HG03064 (cell line): ENCODE results near the gene CEP170.
A peak's percentile ranks its signal among the peaks of the same experiment; 100 is the strongest.
"Not testable (repeated sequence)": the region's sequence is repeated elsewhere in the genome, so short reads cannot be mapped to it uniquely, and the experiment has no call there.

Experiments used
- ATAC-seq: cut with Tn5 transposase; IDR thresholded peaks from one replicate; pipeline ENCODE4 v1.9.1; 2021; ENCODE audit warnings: low read depth; ENCODE audit not compliant: unreplicated experiment

CEP170 gene

DNA sequence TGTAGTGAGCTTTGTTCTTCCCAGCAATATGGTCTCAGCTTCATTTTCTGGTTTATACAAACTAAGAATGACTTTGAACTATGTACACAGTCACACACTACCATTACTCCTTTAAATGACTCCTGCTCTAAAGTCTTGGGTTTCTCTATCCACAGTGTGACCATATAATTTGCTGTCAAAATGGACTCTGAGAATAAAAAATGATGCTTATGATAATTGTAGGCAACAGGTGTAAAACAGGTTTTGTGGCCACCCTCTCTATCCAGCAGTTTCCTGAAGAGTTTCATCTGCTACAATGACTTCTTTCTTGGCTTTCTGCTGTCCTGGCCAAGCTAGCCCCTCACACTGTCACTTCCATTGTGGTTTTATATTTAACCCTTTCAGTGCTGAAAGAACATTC is 71.4 kb downstream of the CEP170 start:
- ATAC-seq = not testable (repeated sequence)

DNA sequence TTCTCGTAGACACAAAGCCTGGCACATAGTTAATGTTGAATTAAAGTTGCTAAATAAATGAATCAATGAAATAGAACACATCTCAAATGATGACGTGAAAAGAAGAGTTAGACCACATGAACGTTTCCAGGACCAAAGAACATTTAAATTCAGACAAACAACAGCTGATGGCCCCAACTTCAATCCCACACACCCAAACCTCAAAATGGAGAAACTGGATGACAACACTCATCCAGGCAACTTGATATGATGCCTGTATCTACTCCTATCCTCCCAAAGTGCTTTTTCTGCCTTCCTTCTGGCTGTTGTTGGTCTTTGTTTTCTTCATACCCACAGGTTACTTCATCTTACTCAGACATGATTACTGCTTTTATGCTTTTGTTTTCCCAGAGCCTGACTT is 71.9 kb downstream of the CEP170 start:
- not testable (repeated sequence) for ATAC-seq

DNA sequence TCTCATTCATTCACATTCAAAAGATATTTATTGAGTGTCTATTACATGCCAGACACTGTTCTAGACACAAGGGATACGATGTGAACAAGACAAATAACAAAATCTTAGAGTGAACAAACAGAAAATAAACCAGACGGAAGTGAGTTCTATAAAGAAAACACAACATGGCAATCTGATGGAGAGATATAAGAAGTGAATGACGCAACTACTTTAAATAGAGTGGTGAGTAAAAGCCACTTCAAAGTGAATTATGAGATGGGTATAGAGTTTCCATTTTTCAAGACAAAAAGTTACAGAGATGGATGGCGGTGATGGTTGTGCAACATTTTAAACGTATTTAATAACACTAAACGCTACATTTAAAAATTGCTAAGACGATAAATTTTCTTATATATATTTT is 75.4 kb downstream of the CEP170 start:
- ATAC-seq = no peak

- ATAC-seq = not testable (repeated sequence)
Observed at GRCh38 chr1:243177792-243178191, 77.3 kb downstream of the CEP170 start.

- ATAC-seq = not testable (repeated sequence)
Observed at GRCh38 chr1:243173758-243174369, 81.2 kb downstream of the CEP170 start.

DNA sequence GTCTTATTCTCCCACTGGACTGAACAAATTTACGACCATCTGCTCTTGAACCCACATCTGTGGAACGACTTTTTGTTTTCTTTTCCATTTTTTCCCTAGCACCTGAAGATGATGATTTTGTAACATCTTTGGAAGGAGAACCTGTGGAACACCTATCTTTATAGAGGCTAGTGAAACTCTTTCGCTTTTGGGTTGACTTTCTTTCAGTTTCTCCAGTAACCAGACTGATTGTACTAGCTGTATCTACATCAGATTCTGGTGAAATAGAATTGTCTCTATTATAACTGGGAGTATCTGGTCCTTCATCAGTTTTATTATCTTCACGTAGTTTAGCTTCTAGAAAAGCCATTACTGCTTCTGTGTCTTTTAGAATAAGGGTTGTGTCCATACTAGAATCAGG is 90.2 kb downstream of the CEP170 start:
- not testable (repeated sequence) for ATAC-seq

DNA sequence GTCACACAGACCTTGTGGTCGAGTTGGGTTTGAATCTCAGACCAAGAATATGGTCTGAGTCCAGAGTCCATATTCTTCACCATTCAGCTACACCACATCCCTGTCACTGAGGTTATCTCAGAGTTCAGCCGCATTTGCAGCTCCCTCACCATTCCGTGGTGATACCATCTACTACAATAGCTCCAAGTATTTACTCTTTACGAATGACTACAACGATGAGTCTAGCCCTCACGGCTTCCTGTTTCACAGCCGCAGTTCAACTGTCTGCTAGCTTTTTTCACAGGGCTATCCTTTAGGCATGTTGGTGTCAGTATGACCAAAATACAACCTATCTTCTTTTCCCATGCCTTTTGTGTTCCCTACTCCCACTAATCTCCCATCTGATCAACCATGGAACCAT is 104.2 kb downstream of the CEP170 start:
- not testable (repeated sequence) for ATAC-seq

- ATAC-seq = not testable (repeated sequence)
Observed at GRCh38 chr1:243149120-243149519, 106.0 kb downstream of the CEP170 start.

GRCh38 chr1:243147351-243147750 is 107.7 kb downstream of the CEP170 start:
- ATAC-seq = not testable (repeated sequence)

- not testable (repeated sequence) for ATAC-seq
Observed at GRCh38 chr1:243140498-243140897, 114.6 kb downstream of the CEP170 start.

- not testable (repeated sequence) for ATAC-seq
Observed at GRCh38 chr1:243122876-243123409, 132.1 kb downstream of the CEP170 start.

- not testable (repeated sequence) for ATAC-seq
Observed at GRCh38 chr1:243121939-243122338, 133.1 kb downstream of the CEP170 start.

GRCh38 chr1:243118601-243119322 is 136.3 kb downstream of the CEP170 start:
- ATAC-seq = not testable (repeated sequence)

- not testable (repeated sequence) for ATAC-seq
Observed at GRCh38 chr1:243116187-243116586, 138.9 kb downstream of the CEP170 start.

- ATAC-seq = peak; percentile 14
Observed at GRCh38 chr1:243114769-243115168, 140.3 kb downstream of the CEP170 start.

DNA sequence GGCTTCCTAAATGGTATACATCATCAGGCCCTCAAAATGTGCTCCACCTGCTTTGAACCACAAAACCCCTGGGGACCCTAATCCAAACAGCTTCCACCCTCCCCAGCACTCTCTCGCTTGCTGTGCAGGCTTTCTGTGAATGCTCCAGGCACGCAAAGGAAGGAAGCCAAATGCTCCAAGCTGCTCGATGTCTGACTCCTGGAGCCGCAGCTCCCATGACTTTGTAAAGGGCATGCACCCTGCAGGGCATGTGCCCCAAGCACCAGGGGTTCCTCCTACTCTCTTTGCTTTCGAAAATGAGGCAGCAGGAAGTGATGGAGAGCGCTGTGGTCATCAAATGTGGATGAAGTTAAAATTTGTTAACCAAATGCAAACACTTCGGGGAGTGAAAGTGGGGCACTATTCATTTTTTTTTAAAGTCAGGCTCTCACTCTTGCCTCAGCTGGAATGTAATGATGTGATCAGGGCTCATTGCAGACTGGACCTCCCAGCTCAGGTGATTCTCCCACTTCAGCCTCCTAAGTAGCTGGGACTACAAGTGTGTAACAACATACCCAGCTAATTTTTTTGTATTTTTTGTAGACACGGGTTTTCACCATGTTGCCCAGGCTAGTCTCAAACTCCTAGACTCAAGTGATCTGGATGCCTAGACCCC is 140.9 kb downstream of the CEP170 start:
- peak; percentile 96 for ATAC-seq

GRCh38 chr1:243107171-243107570 is 147.9 kb downstream of the CEP170 start:
- not testable (repeated sequence) for ATAC-seq

DNA sequence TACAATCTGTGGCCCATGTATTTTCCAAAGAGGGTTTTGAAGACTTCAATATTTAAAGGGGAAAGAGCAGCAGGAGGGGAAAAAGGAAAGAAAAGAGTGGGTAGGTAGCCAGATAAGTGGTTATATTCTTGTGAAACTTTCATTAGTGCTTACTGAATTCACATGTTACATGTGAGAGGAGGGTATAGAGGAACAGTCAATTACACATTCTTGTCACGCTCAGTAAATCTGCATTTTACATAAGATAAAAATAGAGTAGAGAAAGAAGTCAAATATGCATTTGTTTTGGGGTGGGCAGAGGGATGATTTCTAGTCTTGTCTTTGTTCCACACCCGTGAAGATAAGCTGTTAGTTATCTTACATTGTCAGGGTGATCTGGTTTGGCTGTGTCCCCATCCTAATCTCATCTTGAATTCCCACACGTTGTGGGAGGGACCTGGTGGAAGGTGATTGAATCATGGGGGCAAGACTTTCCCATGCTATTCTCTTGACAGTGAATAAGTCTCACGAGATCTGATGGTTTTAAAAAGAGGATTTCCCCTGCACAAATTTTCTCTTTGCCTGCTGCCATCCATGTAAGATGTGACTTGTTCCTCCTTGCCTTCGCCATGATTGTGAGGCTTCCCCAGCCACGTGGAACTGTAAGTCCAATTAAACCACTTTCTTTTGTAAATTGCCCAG is 149.3 kb downstream of the CEP170 start:
- not testable (repeated sequence) for ATAC-seq

- ATAC-seq = not testable (repeated sequence)
Observed at GRCh38 chr1:243105104-243105503, 150.0 kb downstream of the CEP170 start.

DNA sequence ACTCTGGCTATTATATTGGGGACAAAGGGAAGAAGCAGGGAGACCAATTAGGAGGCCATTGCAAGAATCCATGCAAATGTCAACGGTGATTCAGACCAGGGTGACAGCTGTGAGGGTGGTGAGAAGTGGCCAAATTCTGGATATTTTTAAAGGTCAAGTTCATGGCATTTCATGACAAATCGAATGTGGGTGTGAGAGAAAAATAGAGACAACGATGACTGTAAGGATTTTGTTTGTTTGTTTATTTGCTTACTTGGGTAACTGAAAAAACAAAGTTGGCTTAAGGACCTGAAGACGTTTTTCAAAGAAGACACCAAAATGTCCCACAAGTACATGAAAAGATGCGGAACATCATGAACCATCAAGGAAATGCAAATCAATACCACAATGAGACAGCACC is 150.6 kb downstream of the CEP170 start:
- not testable (repeated sequence) for ATAC-seq
